Muscle of arm (tissue), 12 donors: Measurements from ENCODE around the gene ACTRT2. TPM values are rescaled to one million over a fixed set of nuclear protein-coding genes. Genes with fewer than 3 reads are reported as not detected.

ENCODE experiments used
- DNase-seq: peaks from one replicate; pipeline ENCODE4 v3.0.0-alpha.2; 2013
- polyA plus RNA-seq, 12 donors: library from polyadenylated mRNA; unstranded; fragments of 120-200 nt; gene quantifications; one replicate each; pipeline ENCODE4 v1.2.1, GENCODE V29; 2013; ENCODE audit not compliant: insufficient read length in 12 of 12

ACTRT2 gene
- polyA plus RNA-seq, 12 donors = not detected

DNA sequence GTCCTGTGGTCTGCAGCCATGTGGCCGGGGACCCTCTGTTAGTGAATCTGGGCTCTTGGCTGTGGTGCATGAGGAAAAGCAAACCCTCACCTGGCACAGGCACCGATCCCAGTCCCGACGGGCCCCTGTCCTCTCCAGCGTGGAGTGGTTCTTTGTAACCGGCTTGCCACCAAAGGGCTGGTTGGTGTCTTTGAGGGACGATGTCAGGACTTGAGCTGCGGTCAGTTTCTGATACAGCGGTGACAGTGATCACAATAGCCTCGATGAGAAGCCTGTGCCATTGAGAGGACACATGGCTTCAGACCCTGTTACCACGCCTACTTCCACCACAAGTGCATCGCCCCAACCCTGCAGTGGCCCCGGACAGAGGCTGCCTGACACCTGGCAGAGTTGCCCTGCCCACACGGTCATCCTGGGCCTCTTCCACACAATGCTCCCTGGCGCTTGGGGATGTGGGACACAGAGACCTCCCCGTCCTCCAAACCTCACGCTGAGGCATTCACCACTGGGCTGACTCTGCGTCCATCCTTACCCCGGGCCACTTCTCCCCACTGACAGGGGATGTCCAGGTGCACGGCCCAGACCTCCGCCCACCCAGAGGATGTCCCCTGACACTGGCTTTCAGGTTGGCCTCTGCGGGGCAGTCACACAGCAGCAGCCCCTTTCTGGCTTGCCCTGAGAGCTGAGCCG lies 18.8 kb upstream of the ACTRT2 start:
- DNase-seq = no peak

DNA sequence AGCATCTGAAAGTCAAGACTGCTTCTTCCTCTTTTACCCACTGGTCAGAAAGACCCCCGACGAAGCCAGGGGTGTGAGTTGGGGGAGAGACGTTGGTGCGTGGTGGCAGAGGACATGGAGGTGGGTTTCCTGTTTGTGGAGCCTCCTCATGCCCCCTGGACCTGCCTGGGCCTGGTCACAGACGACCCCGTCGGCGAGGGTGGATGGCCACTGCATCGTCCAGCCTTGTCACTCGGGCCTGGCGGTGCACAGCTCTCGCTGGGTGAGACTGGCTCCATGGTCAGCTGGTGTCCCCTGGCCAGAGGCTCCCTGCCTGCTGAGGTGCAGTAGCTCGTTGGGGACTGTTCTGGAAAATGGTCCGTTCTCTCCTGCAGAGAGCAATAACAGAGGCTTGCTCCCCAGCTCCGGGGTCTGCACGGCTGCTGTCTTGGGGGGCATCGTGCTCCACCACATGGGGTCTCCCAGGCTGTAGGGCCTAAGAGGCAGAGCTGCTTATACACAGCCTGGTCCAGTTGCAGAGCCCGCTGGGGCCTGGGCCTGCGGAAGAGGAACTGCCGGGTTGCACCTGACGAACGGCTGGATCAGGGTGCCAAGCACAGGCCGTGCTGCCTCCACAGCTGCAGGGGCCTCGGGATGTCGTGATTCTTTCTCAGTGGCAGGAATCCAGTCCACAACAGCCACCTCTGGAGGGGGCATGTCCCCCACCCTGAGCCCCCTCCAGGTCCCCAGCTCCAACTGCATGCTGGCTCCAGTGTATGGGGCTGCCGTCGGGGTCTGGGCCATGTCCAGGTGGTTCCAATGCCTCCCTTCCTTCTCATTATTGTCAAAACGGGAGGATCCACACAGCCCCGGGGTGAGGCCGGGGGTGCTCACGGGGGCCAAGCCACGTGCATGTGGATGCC lies 18.0 kb upstream of the ACTRT2 start:
- no peak for DNase-seq

DNA sequence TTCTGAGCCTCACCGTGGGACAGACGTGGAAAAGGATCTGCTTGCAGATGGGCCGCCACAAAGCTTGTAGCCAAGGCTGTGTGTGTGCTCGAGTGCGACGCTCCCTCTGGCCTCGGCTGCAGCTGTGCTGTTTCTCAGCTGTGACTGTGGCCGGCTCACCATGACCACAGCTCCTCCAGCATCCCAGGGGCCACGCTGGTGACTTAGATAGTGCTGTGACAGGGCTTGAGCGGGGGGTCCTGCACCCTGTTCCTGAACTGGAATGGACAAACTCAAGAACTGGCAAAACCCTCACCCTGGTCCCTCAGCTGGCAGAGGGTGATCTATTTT lies 17.4 kb upstream of the ACTRT2 start:
- DNase-seq = peak; percentile 17

DNA sequence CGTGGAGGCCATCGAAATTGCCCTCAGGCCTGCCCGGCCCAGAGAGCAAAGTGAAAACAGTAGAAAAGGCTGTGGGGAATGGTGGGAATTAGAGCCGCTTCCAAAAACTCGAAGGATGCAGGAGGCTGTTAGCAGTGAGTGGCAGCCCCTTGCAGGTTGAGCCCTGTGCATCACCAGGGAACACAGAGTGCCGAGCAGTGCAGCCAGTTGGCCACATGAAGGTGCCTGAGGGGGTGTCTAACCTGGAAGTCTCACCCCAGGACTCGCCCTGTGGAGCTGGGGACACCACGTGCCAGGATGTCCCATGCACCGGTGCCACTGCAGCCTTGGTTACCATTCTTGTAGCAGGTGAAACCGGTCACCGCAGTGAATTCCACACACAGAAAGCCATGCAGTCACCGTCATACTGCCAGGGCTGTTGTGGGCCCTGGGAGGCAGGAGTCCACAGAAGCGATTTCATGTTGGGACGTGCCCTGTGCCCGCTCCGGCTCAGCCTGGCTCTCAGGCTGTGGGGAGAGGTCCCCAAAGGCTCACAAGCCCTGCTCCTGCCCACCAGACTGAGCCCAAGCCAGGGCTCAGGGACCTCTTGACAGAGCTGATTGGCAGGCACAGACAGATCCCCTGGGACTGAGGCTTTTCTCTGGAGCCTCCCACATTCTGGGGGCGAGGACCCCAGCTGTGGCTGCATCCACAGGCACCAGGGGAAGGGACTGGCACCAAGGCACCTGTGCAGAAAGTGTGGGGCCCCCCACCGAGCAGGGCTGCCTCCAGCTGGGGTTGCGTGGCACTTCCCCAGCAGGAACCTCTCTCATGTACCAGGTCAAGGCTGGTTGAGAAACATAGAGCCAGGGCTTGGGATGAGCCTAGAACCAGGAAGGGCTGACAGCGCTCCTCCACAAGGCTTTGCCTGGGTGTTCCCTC lies 16.7 kb upstream of the ACTRT2 start:
- DNase-seq = no peak

DNA sequence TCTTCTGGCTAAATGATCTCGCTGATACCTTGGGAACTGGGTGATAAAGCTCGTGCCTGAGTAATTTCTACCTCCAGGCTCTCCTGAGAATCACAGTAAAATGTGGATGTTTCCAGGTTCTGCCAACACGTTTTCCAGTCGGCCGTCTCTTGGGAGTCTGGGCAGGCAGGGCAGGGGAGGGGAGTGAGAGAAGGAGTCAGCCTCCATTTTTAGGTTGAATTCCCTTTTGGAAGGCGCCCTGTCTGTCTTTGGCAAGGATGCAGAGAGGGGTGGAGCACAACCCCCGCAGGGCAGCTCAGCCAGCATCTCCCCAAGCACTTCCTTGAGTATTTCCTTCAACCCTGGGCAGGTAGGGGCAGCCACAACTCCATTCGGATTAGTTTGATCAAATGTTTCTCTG lies 15.5 kb upstream of the ACTRT2 start:
- DNase-seq = no peak

DNA sequence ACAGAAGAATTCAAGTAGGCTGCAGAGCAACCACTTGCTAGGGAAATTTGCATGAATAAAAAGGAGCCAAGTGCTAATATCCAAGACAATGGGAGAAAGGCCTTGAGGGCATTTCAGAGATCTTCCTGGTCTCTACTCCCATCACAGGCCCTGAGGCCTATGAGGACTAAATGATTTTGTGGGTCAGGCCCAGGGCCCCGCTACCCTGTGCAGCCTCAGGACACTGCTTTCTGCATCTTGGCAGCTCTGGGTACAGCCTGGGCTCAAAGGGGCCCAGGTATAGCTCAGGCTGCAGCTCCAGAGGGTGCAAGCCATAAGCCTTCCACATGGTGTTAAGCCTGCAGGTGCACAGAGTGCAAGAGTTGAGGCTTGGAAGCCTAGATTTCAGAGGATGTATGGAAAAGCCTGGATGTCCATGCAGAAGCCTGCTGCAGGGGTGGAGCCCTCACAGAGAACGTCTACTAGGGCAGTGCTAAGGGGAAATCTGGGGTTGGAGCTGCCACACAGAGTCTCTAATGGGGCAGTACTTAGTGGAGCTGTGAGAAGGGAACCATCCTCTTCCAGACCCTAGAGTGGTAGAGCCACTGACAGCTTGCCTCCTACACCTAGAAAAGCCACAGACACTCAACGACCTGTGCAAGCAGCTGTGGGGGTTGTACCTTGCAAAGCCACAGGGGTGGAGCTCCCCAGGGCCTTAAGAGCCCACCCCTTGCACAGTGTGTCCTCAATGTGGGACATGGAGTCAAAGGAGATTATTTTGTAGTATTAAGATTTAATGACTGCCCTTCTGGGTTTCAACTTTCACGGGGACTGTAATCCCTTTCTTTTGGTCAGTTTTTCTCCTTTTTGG lies 13.7 kb upstream of the ACTRT2 start:
- no peak for DNase-seq

DNA sequence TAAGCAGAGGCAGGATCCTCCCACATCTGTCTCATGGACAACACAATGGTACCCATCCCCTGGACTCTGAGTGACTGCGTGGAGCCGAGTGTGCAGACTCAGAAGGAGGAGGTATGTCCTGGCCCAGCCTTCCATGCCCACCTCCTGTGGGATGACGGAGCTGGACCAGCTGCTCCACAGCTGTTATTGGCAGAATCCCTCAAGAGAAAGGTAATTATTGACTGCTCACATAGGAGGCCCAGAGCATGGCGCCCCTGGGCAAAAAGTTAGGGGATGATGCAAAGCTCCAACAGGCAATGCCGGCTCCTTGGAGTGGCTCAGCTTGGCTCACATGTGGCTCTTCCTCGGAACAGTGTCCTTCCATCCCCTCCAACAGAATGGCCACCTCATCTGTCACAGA lies 12.2 kb upstream of the ACTRT2 start:
- no peak for DNase-seq

DNA sequence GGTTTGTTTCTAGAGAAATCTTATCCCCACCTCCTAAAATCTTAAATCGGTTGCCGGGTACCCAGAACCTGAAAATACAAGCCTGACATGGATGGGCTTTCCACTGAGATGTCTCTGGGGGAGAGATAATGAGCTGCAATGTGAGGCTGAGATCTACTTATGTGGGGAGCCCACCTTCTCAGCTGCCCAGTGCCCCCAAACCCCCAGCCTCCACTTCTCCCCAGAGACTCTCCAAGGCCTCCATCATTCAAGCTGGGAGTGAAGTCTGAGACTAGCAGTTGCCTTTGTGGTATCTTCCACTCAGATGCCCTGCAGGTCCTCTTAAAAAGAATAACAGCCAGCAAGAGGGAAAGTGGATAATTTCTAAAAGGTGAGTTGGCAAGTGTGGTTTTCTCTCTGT lies 11.7 kb upstream of the ACTRT2 start:
- no peak for DNase-seq

DNA sequence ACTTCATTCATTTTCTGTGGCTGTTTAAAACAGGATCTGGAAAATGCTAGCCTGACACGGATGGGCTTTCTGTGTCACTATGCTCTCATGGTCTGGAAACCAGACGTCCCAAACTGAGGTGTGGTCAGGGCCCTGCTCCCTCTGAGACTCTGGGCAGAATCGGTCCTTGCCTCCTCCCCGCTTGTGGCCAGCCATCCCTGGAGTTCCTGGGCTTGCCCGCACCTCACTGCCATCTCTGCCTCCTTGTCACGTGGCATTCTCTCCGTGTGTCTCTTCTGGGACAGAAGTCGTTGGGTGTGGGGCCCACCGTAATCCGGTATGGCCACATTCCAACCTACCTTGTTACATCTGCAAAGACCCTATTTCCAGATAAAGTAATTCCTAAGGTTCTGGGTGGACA lies 10.1 kb upstream of the ACTRT2 start:
- no peak for DNase-seq

DNA sequence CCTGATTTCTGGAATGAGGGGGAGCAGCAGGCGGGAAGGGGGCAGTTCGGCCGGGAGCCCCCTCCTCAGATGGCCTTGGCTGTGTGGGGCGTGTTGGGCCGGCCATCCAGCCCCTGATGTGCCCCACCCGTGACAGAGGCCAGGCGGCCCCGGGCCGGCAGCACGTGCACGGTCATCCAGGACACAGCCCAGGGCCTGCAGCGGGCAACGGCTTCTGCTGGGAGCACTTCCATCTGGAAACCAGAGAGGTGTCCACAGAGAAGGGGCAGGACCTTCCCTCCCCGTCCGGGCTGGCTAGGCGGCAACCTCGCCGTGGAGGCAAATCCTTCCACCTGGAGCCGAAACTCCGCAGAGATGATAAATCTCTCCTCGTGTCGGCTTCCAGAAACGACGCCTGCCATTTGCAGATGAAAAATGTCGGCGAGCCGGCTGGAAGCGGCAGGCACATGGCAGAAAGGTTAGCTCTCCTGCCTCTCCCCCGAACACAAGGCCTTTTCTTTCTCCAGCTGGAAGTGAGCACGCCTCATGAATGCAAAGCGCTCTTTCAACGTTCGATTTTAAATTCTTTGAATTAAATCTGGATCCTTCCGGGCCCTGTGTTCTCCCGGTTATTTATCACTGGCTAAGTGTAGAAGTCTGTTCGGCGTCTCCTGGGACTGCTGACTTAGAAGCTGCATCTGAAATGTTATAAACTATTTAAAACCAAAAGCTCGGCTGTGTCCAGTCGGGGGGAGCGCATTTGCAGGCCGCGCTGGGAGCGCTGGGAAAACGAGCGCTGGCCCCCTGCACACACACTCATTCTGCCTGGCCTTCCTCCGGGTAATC lies 9.4 kb upstream of the ACTRT2 start:
- peak; percentile 33 for DNase-seq

DNA sequence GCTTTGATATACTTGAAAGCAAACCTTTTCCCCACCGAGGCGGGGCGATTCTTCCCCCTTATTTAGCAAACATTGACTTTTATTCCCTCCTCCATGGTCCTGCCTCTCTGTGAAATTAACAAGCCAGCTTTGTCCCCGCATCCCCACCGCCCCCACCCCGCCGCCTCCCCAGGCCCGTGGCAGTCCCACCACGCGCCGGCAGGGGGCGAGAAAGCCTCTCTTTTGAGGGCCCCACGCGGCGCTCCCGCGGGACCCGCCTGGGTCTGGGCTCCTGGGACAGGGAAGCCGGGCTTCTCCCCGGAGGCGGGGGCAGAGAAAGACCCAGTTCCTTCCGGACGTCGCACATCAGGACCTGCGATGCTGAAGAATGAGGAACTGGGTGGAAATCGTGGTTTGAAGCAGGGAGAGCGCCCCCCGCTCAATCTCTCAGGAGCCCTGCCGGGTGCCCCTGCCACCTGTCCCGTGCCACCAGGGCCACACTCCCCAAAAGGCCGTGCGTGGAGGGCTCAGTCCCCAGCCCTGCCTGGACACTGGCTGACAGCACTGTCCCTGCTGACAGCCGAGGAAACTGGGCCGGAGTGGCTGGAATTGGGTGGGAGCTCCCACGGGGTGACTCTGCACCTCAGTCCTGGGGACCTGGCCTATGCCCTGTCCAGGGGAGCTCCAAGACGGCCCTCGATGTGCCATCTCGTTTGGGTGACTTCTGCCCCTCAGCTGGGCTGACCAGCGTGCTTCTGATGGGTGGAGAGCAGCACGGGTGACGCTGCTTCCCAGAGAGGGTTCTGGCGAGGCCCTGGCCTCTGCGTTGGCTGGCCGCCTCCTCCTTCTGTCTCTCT lies 8.6 kb upstream of the ACTRT2 start:
- no peak for DNase-seq

DNA sequence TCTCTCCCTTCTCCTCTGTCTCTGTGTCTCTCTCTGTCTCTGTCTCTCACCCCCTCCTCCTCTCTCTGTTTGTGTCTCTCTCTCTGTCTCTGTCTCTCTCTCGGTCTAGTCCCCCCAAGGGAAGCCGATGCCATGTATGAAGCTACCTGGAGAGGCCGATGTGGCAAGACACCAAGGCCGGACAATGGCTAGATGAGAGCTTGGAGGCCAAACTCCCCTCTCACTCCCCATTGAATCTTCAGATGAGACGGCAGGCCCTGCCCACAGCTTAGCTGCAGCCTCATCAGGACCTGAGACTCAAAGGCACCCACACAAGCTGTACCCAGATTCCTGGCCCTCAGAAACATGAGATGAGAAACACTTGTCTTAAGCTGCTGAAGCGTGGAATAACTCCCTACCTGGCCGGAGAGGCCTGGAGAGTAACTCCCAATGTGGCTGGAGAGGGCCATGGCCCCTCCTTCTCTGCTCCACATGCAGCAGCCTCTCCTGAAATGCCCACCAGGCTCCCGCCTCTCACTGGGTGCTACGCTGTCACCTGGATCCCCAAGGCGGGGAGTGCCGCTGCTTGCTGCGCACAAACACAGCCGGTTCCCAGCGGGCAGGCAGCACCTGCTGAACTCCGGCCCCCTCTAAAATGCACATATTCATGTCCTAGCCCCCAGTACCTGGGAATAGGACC lies 7.8 kb upstream of the ACTRT2 start:
- DNase-seq = no peak

DNA sequence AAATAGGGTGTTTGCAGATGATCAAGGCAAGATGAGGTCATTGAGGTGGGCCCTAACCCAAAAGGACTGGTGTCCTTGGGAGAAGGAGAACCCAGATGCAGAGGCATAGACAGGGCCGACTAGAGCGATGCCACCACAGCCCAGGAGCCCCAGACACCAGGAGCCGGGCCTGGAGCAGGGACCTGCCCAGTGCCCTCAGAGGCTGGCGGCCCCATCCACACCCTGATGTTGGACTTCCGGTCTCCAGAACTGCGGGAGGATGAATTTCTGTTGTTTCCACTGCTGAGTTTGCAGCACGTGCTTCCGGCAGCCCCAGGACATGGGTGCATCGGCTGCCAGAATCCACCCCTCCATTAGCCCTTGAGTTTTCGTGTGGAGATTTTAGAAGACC lies 7.2 kb upstream of the ACTRT2 start:
- no peak for DNase-seq

DNA sequence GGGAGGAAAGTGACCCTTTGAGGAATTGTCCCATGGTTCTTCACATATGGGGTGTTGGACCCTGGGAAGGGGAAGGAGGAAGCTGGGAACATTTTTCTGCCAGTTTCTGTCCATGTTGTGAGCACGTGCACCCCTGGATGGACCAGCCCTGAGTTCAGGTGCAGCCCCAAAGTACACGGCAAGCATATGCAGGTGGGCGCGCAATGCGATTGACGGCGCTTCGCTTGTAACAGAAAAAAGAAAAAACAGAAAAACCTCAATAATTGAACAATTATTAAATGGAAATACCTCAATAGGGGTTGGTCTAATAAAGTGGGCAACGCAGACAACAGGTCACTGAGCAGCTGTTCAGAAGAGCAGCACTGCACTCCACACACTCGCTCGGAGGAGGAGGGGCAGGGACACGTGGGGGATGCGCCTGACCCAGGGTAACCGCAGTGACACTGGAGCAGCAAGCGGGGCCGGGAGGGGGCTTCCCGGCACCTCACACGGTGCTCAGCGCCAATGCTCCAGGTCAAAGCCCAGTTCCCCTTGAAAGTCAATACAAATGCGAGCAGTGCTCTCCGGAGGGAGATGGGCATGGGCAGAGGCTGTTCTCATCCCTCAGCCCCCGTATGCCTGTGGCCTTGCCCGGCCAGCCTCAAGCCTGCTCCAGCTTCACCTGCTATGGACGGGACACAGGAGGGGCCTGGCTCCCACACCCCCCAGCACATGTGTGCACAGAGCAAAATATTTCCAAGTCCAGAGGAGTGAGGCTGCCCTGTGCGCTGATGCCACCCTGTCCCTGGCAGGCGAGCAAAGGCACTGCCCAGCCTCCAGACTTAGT lies 6.6 kb upstream of the ACTRT2 start:
- DNase-seq = no peak

DNA sequence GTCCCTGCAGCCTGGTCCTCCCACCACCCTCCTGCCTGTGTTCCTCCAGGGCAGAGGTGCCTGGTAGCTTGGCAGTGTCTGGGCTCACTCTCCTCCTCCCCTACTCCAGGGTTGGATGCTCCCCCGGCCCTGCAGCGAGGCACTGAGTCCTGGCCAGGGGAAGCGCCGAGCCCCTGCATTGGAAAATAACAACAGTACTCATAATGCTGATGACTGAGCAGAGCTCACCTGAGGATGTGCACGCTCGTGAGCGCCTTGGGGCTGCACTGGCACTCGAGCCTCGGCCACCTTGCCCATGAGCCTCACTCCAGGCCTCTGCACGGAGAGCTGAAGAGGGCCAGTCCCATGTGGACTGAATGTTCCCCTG lies 6.0 kb upstream of the ACTRT2 start:
- no peak for DNase-seq

DNA sequence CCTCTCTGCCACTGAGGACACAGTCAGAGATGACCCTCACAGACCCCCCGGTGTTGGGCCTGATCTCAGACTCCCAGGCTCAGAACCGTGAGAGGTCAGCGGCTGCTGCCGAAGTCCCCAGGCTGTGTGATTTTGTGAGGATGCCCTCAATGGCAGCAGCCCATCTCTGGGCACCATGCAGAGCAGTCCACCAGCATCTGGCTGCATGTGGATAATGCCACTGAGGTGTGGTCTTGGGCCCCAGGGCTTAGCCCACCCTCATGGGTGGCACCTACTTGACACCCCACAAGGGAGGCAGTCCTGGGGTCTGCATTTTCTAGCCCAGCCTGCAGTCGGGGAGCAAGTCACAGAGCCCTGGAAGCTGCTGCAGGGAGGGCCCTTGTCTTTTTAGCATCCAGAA lies 5.5 kb upstream of the ACTRT2 start:
- DNase-seq = no peak

DNA sequence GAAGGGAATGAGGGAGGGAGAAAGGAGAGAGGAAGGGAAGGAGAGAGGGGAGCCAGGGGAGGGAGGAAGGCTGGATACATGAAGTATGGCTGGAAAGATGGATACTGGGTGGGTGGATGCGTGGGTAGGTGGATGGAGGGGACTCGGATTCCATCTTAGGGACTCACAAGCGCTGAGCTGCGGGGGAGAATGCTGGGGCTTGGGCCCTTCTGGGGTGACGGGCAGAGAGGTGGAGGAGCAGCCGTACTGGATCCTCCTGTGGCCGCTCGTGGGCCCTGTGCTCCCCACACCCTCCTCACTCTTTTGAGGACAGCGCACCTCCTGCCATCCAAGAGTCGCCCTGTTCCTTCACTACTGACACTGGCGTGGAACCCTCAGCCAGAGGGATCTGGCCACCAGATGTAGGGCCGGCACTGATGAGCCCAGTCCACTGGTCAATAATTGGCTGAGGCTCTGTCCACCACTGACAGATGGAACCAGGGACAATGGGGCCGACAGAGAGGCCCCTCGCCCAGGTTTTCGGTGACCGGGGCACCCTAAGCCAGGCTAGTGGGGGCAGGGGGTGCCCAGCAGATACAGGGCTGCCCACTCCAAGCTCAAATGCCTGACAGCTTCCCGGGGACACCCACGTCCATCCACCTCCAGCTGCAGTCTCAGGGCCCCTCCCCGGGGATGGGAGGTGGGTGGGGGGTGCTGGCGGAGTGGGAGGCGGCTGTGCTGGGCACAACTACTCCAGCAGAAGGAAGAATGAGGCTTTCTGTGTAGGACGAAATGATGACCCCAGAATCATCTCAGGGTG lies 4.4 kb upstream of the ACTRT2 start:
- no peak for DNase-seq
